Panc1 (cell line): ENCODE results near the gene C22orf42. TPM values are rescaled to one million over a fixed set of nuclear protein-coding genes. Genes with fewer than 3 reads are reported as not detected.
A peak's percentile ranks its signal among the peaks of the same experiment; 100 is the strongest.

Experiments
- ATAC-seq: fragments of 200-7000 bp; cut with Tn5 transposase; 2 replicates; pipeline ENCODE4 v1.9.1; 2020; ENCODE audit warnings: mild to moderate bottlenecking, moderate library complexity
- BruUV-seq: library from RNA; stranded (reverse); fragments of 400-500 nt; replicated peaks from 2 replicates; lab custom pipeline; 2021; lab: Mats Ljungman, UMichigan
- CTCF ChIA-PET: fragments of 300-600 bp; sonication (Branson Sonifier 250); formaldehyde crosslinking; loops from one replicate; lab custom pipeline; 2022; ENCODE audit warnings: antibody characterized with exemption; lab: Charles Lee
- POLR2A ChIA-PET: fragments of 300-600 bp; sonication (Branson Sonifier 250); formaldehyde crosslinking; loops from one replicate; lab custom pipeline; 2022; ENCODE audit warnings: antibody characterized with exemption; lab: Charles Lee
- DNase-seq: peaks from one replicate; pipeline ENCODE4 v3.0.0-alpha.2; 2010; ENCODE audit warnings: low read depth, low spot score
- H3K27ac ChIP-seq: 2 replicates; pipeline ENCODE4 v1.5.1; 2011; ENCODE audit warnings: mild to moderate bottlenecking, low read length, inconsistent platforms
- H3K27me3 ChIP-seq: fragments of 200-500 bp; sonication (Bioruptor generic); 2 replicates; pipeline ENCODE4 v1.6.0; 2014; ENCODE audit warnings: low read length, inconsistent platforms; ENCODE audit not compliant: control insufficient read depth, insufficient read depth
- H3K36me3 ChIP-seq: fragments of 200-500 bp; sonication (Bioruptor generic); 2 replicates; pipeline ENCODE4 v1.5.1; 2014; ENCODE audit warnings: inconsistent platforms, mild to moderate bottlenecking, low read length, moderate library complexity; ENCODE audit not compliant: control insufficient read depth, insufficient read depth
- H3K4me1 ChIP-seq: 2 replicates; pipeline ENCODE4 v1.5.1; 2011; ENCODE audit warnings: inconsistent platforms, mild to moderate bottlenecking, low read length, moderate library complexity; ENCODE audit not compliant: control insufficient read depth, insufficient read depth
- H3K4me3 ChIP-seq, 2 experiments: 2 replicates each; pipeline ENCODE4 v1.5.1; 2011 to 2012; ENCODE audit warnings: low read depth in 2 of 2, low read length in 2 of 2, mild to moderate bottlenecking in 2 of 2, inconsistent platforms in 1 of 2, moderate library complexity in 1 of 2
- H3K9me3 ChIP-seq: fragments of 200-500 bp; sonication (Bioruptor generic); 2 replicates; pipeline ENCODE4 v1.5.1; 2014; ENCODE audit warnings: low read depth, mild to moderate bottlenecking, inconsistent platforms, low read length, moderate library complexity; ENCODE audit not compliant: control insufficient read depth, insufficient read depth
- POLR2AphosphoS5 ChIP-seq: IDR thresholded peaks from 2 replicates; pipeline ENCODE4 v1.6.1; 2012; ENCODE audit warnings: mild to moderate bottlenecking, low read depth, low read length, moderate library complexity
- SIN3A ChIP-seq: IDR thresholded peaks from 2 replicates; pipeline ENCODE4 v1.6.1; 2012; ENCODE audit warnings: low read depth, mild to moderate bottlenecking, low read length, moderate library complexity, borderline replicate concordance; ENCODE audit not compliant: insufficient read depth
- TCF7L2 ChIP-seq: IDR thresholded peaks from 2 replicates; pipeline ENCODE4 v1.6.1; 2011; ENCODE audit warnings: mild to moderate bottlenecking, low read depth, low read length, inconsistent platforms
- in situ Hi-C: cut with HindIII; loops from 2 replicates; pipeline ENCODE4 v1.10.0; 2016; ENCODE audit warnings: low sequenced_read_pairs, low pct_unique_long_range_greater_than_20kb
- intact Hi-C: fragments of 100-400 bp; cut with micrococcal nuclease; formaldehyde crosslinking; loops from one replicate; pipeline ENCODE4 v1.10.0; 2022; ENCODE audit not compliant: unreplicated experiment
- total RNA-seq: library from RNA; stranded (reverse); gene quantifications from one replicate; pipeline ENCODE4 v1.2.1, GENCODE V29; 2021; ENCODE audit not compliant: unreplicated experiment
- TF ChIP-seq, protein P1 (sequence below), 2 experiments: IDR thresholded peaks; 2 replicates each; pipeline ENCODE4 v1.6.1; 2011 to 2012; ENCODE audit warnings: low read depth in 2 of 2, control low read depth in 1 of 2, low read length in 1 of 2, mild to moderate bottlenecking in 1 of 2, moderate library complexity in 1 of 2; ENCODE audit not compliant: insufficient read depth in 1 of 2
- TF ChIP-seq, protein P2 (sequence below): fragments of 450-650 bp; IDR thresholded peaks from 2 replicates; pipeline ENCODE4 v1.5.1; 2017; ENCODE audit warnings: mild to moderate bottlenecking

The C22orf42 gene
- total RNA-seq, 1 experiment from 2014 or later, result not detected

DNA sequence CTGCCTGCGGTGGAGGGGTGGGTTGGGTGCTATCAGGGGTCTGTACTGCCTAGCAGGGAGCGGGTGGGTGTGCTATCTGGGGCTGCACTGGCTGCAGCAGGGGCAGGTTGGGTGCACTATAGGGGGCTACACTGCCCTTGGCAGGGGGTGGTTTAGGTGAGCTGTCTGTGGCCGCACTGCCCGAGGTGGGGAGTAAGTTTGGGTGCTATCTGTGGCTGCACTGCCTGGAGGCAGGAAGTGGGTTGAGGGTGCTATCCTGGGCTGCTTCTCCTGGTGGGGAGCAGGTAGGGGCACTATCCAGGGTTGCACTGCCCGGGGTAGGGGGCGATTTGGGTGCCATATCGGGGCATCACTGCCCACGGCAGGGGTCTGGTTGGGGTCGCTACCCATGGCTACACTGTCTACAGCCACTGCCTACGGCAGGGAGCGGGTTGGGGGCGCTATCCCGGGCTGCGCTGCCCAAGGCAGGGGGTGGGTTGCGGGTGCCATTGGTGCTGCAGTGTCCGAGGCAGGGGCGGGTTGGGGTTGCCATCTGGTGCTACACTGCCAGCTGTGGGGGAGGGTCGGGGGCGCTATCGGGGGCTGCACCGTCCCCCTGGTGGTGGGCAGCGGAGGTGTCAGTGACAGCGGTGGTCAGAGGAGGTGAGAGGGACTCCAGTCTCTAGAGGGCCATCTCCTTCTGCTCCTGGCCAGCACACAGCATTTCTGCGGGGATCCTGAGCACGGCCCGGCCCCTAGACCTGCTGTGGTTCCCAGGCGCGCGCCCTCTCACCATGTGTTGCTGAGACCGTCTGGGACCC is 47.1 kb upstream of the C22orf42 start:
- intact Hi-C loops, result loop anchor here (5.0 kb wide), 1 partner anchor 266 kb away; the partner anchor contains the start of gene FBXO7
- in situ Hi-C loops, result no loop called here
- POLR2A ChIA-PET, result no interaction called here
- Histone ChIP-seq H3K27ac (no peak overlapping the region), H3K36me3 (no peaks in the 10 kb centered on the region; the same call in 1 of the 2 replicates), H3K4me3 (peak overlapping the region in 1 of 2 experiments; percentile 2; a peak in 1 of 4 replicates), H3K9me3 (no peaks in the 10 kb centered on the region), H3K4me1 (no peaks in the 10 kb centered on the region), H3K27me3 (no peaks in the 10 kb centered on the region)
- DNase-seq, result no peak
- peak; percentile 42 for ATAC-seq
- BruUV-seq, result no TSS peak
- CTCF ChIA-PET, result interaction anchor here (0.6 kb wide), 1 partner anchor 12 kb away, joined by 8 read pairs; no protein-coding TSS in a partner anchor
- TF ChIP-seq, protein P1, sequence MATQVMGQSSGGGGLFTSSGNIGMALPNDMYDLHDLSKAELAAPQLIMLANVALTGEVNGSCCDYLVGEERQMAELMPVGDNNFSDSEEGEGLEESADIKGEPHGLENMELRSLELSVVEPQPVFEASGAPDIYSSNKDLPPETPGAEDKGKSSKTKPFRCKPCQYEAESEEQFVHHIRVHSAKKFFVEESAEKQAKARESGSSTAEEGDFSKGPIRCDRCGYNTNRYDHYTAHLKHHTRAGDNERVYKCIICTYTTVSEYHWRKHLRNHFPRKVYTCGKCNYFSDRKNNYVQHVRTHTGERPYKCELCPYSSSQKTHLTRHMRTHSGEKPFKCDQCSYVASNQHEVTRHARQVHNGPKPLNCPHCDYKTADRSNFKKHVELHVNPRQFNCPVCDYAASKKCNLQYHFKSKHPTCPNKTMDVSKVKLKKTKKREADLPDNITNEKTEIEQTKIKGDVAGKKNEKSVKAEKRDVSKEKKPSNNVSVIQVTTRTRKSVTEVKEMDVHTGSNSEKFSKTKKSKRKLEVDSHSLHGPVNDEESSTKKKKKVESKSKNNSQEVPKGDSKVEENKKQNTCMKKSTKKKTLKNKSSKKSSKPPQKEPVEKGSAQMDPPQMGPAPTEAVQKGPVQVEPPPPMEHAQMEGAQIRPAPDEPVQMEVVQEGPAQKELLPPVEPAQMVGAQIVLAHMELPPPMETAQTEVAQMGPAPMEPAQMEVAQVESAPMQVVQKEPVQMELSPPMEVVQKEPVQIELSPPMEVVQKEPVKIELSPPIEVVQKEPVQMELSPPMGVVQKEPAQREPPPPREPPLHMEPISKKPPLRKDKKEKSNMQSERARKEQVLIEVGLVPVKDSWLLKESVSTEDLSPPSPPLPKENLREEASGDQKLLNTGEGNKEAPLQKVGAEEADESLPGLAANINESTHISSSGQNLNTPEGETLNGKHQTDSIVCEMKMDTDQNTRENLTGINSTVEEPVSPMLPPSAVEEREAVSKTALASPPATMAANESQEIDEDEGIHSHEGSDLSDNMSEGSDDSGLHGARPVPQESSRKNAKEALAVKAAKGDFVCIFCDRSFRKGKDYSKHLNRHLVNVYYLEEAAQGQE (IDR thresholded peaks at IDR 0.05; ENCODE audit: insufficient read depth in 1 of 2, low read depth in 2 of 2, low read length in 1 of 2), result no peak
- no peak for TF ChIP-seq POLR2AphosphoS5
- no peak for TF ChIP-seq SIN3A
- TF ChIP-seq, protein P2, sequence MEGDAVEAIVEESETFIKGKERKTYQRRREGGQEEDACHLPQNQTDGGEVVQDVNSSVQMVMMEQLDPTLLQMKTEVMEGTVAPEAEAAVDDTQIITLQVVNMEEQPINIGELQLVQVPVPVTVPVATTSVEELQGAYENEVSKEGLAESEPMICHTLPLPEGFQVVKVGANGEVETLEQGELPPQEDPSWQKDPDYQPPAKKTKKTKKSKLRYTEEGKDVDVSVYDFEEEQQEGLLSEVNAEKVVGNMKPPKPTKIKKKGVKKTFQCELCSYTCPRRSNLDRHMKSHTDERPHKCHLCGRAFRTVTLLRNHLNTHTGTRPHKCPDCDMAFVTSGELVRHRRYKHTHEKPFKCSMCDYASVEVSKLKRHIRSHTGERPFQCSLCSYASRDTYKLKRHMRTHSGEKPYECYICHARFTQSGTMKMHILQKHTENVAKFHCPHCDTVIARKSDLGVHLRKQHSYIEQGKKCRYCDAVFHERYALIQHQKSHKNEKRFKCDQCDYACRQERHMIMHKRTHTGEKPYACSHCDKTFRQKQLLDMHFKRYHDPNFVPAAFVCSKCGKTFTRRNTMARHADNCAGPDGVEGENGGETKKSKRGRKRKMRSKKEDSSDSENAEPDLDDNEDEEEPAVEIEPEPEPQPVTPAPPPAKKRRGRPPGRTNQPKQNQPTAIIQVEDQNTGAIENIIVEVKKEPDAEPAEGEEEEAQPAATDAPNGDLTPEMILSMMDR, result no peak
- no peak for TF ChIP-seq TCF7L2

DNA sequence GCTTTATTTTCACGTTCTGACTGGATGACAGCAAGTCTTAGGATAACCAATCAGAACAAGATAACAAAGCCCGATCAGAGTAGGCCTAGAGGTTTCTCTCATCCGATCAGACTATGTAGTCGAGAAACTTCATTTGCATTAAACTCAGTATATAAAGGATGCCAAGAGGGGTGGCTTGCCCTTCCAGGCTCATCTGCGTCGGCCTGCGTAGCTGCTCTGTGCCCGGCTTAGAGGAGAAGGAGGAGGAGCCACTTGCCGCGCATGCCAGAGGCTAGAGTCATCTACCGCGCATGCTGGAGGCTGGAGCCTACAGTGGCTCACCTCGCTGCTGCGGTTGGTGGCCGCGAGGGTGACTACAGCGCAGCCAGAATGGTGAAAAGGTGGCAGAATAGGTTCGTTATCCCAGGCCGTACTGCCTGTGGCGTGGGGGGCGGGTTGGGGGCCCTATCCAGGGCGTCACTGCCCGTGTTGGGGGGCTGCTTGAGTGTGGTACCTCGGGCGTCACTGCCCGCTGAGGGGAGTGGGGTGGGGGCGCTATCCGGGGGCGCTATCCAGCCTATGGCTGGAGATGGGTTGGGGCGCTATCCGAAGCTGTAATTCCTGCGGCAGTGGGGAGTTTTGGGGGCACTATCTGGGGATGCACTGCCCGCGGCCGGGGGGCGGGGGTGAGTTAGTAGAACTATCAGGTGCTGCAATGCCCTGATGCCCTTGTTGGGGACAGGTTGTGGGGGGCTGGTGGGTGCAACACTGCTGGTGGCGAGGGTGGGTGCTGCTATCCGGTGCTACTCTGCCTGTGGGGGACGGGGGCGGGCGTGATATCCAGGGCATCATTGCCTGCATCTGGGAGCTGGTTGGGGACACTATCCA is 46.0 kb upstream of the C22orf42 start, which contains the start of gene RFPL2:
Gene RFPL2, minus strand, starts transcription at position 218 of the 867 bp plus-strand sequence. CDS start 2,622 bp downstream, outside the sequence.
- ChIA-PET POLR2A (no interaction called here), CTCF (interaction anchor here (0.6 kb wide), 2 partner anchors 13 to 33 kb away, joined by 3 to 8 read pairs; no protein-coding TSS in a partner anchor)
- no peak for TF ChIP-seq TCF7L2
- TF ChIP-seq POLR2AphosphoS5, result no peak
- TF ChIP-seq, protein P2, result peak; percentile 20; the same call in 1 of the 2 replicates
- TF ChIP-seq SIN3A, result no peak
- TF ChIP-seq, protein P1 (IDR thresholded peaks at IDR 0.05; ENCODE audit: insufficient read depth in 1 of 2, low read depth in 2 of 2, low read length in 1 of 2), result no peak
- H3K4me3 ChIP-seq, result peak within 1 kb of the TSS; percentile 43 to 60
- DNase-seq (peak; percentile 42), ATAC-seq (peak; percentile 88)
- in situ Hi-C loops, result no loop called here
- H3K4me1 ChIP-seq, result no peaks in the 10 kb centered on the region
- H3K36me3 ChIP-seq, result no peaks in the 10 kb centered on the region; the same call in 1 of the 2 replicates
- H3K27me3 ChIP-seq, result no peaks in the 10 kb centered on the region
- intact Hi-C loops, result loop anchor here (5.0 kb wide), 1 partner anchor 267 kb away; the partner anchor contains the start of gene FBXO7
- no peaks in the 10 kb centered on the region for H3K9me3 ChIP-seq
- BruUV-seq, result no TSS peak
- H3K27ac ChIP-seq, result no peak within 1 kb of the TSS
